HCT116 (cell line): ENCODE measurements around the gene NCKAP5. TPM values are rescaled to one million over a fixed set of nuclear protein-coding genes. Genes with fewer than 3 reads are reported as not detected.

Source experiments
- ATAC-seq: fragments of 200-7000 bp; cut with Tn5 transposase; 2 replicates; pipeline ENCODE4 v1.9.1; 2020; ENCODE audit warnings: mild to moderate bottlenecking, moderate library complexity
- BruUV-seq: library from RNA; stranded (reverse); fragments of 400-500 nt; replicated peaks from 2 replicates; lab custom pipeline; 2021; lab: Mats Ljungman, UMichigan
- CTCF ChIA-PET: fragments of 300-600 bp; sonication (Branson Sonifier 250); formaldehyde crosslinking; loops from one replicate; lab custom pipeline; 2021; ENCODE audit warnings: antibody characterized with exemption; lab: Charles Lee
- POLR2A ChIA-PET: fragments of 300-600, 350-600 bp; sonication (Branson Sonifier 250); formaldehyde crosslinking; loops from one replicate; lab custom pipeline; 2021; ENCODE audit warnings: antibody characterized with exemption; lab: Charles Lee
- RAD21 ChIA-PET, 2 experiments: fragments of 300-600 bp; sonication (Branson Sonifier 250); formaldehyde crosslinking; loops; one replicate each; lab custom pipeline; 2023; ENCODE audit warnings: low total read pairs in 2 of 2; ENCODE audit not compliant: uncharacterized antibody in 2 of 2, unreplicated experiment in 2 of 2, low non-redundant PET in 1 of 2; lab: Charles Lee
- DNase-seq: peaks from one replicate; pipeline ENCODE4 v3.0.0-alpha.2; 2010; ENCODE audit warnings: low read depth, low spot score
- H2AFZ ChIP-seq: fragments of 200-600 bp; shearing (Covaris generic), sonication (generic); 2 replicates; pipeline ENCODE4 v1.6.1; 2017; ENCODE audit warnings: low read depth, mixed run types, mixed read lengths, antibody characterized with exemption, low read length; ENCODE audit not compliant: poor library complexity, severe bottlenecking
- H3K27ac ChIP-seq: 2 replicates; pipeline ENCODE4 v1.5.1; 2012; ENCODE audit warnings: low read depth, low read length
- H3K27me3 ChIP-seq: fragments of 200-600 bp; sonication (generic); 2 replicates; pipeline ENCODE4 v1.6.1; 2016; ENCODE audit warnings: mixed run types, low read length, mixed read lengths; ENCODE audit not compliant: insufficient read depth
- H3K36me3 ChIP-seq, 2 experiments: fragments of 200-500 bp in 1 of 2; fragments of 200-600 bp in 1 of 2; sonication (Bioruptor generic) in 1 of 2; sonication (generic) in 1 of 2; 2 replicates each; pipeline versions ENCODE4 v1.5.1 to v1.6.1; 2014 to 2016; ENCODE audit warnings: low read length in 2 of 2, inconsistent platforms in 1 of 2, mixed read lengths in 1 of 2, mixed run types in 1 of 2; ENCODE audit not compliant: insufficient read depth in 2 of 2, control insufficient read depth in 1 of 2
- H3K4me1 ChIP-seq, 2 experiments: fragments of 200-600 bp in 1 of 2; sonication (generic) in 1 of 2; 2 replicates each; pipeline versions ENCODE4 v1.5.1 to v1.6.1; 2012 to 2017; ENCODE audit warnings: low read length in 2 of 2, inconsistent platforms in 1 of 2, mild to moderate bottlenecking in 1 of 2, mixed read lengths in 1 of 2, mixed run types in 1 of 2, moderate library complexity in 1 of 2; ENCODE audit not compliant: insufficient read depth in 2 of 2, control insufficient read depth in 1 of 2
- H3K4me2 ChIP-seq: fragments of 200-600 bp; sonication (generic); 2 replicates; pipeline ENCODE4 v1.6.1; 2017; ENCODE audit warnings: mixed run types, low read length, mixed read lengths
- H3K4me3 ChIP-seq, 2 experiments: fragments of 200-600 bp in 1 of 2; sonication (generic) in 1 of 2; replicated peaks in 1 of 2; 2 replicates each; pipeline ENCODE4 v1.5.1; 2011 to 2016; ENCODE audit warnings: low read length in 2 of 2, control low read depth in 1 of 2, low read depth in 1 of 2, mild to moderate bottlenecking in 1 of 2, mixed read lengths in 1 of 2, mixed run types in 1 of 2
- H3K79me2 ChIP-seq: fragments of 200-600 bp; sonication (generic); 2 replicates; pipeline ENCODE4 v1.6.1; 2017; ENCODE audit warnings: mild to moderate bottlenecking, mixed run types, low read length, moderate library complexity, mixed read lengths; ENCODE audit not compliant: insufficient read depth
- H3K9ac ChIP-seq: fragments of 200-600 bp; sonication (generic); 2 replicates; pipeline ENCODE4 v1.6.1; 2016; ENCODE audit warnings: low read length, mixed read lengths
- H3K9me2 ChIP-seq: fragments of 200-600 bp; sonication (generic), shearing (Covaris generic); 2 replicates; pipeline ENCODE4 v1.6.1; 2017; ENCODE audit warnings: mixed run types, mild to moderate bottlenecking, moderate library complexity; ENCODE audit not compliant: insufficient read depth
- H3K9me3 ChIP-seq, 2 experiments: fragments of 200-500 bp in 1 of 2; fragments of 200-600 bp in 1 of 2; sonication (Bioruptor generic) in 1 of 2; sonication (generic) in 1 of 2; 2 replicates each; pipeline ENCODE4 v1.6.1; 2014 to 2017; ENCODE audit warnings: low read length in 2 of 2, mixed read lengths in 2 of 2, inconsistent platforms in 1 of 2, low read depth in 1 of 2, mild to moderate bottlenecking in 1 of 2, mixed run types in 1 of 2, moderate library complexity in 1 of 2; ENCODE audit not compliant: control insufficient read depth in 1 of 2, insufficient read depth in 1 of 2
- H4K20me1 ChIP-seq: fragments of 200-600 bp; sonication (generic), shearing (Covaris generic); 2 replicates; pipeline ENCODE4 v1.6.1; 2017; ENCODE audit warnings: mixed run types, mild to moderate bottlenecking, moderate library complexity; ENCODE audit not compliant: insufficient read depth
- ATF3 ChIP-seq: IDR thresholded peaks from 2 replicates; pipeline ENCODE4 v1.6.1; 2012
- CEBPB ChIP-seq: IDR thresholded peaks from 2 replicates; pipeline ENCODE4 v1.6.1; 2012; ENCODE audit warnings: low read depth
- CTCF ChIP-seq, 3 experiments: fragments of 200-600 bp in 1 of 3; sonication (generic) in 1 of 3; IDR thresholded peaks in 2 of 3; conservative IDR thresholded peaks in 1 of 3; 2 replicates each; pipeline ENCODE4 v1.5.1; 2012 to 2017; ENCODE audit warnings: low read depth in 2 of 3, low read length in 2 of 3, antibody characterized with exemption in 1 of 3, borderline replicate concordance in 1 of 3, control low read depth in 1 of 3, mild to moderate bottlenecking in 1 of 3, mixed read lengths in 1 of 3, mixed run types in 1 of 3, moderate library complexity in 1 of 3; ENCODE audit not compliant: insufficient read depth in 1 of 3
- RAD21 ChIP-seq: IDR thresholded peaks from 2 replicates; pipeline ENCODE4 v1.6.1; 2012; ENCODE audit warnings: low read depth, mild to moderate bottlenecking
- SIN3A ChIP-seq: IDR thresholded peaks from 2 replicates; pipeline ENCODE4 v1.6.1; 2012; ENCODE audit warnings: low read depth
- TCF7L2 ChIP-seq: IDR thresholded peaks from 2 replicates; pipeline ENCODE4 v1.7.0; 2011; ENCODE audit warnings: borderline replicate concordance, inconsistent platforms; ENCODE audit not compliant: insufficient read depth, insufficient read length; ENCODE audit errors: extremely low read depth
- ZBTB33 ChIP-seq: IDR thresholded peaks from 2 replicates; pipeline ENCODE4 v1.6.1; 2011; ENCODE audit warnings: mild to moderate bottlenecking, low read length, moderate library complexity; ENCODE audit not compliant: insufficient replicate concordance; ENCODE audit errors: extremely low read depth
- intact Hi-C: fragments of 100-400 bp; cut with micrococcal nuclease; formaldehyde crosslinking; loops from 2 replicates; pipeline ENCODE4 v1.10.0; 2022
- total RNA-seq: library from RNA; stranded (reverse); gene quantifications from one replicate; pipeline ENCODE4 v1.2.1, GENCODE V29; 2021; ENCODE audit not compliant: unreplicated experiment

NCKAP5 gene
- total RNA-seq, 1 experiment from 2014 or later: 0.30 TPM

GRCh38 chr2:132886574-132886973, 681.7 kb downstream of the NCKAP5 start:
- H3K9me3 ChIP-seq: no peaks in the 10 kb centered on the region
- no peak for ATAC-seq
- intact Hi-C loops: no loop called here
- TF ChIP-seq TCF7L2 (no peak), ATF3 (no peak), CEBPB (no peak), ZBTB33 (no peak), RAD21 (no peak), SIN3A (no peak), CTCF (IDR thresholded peaks at IDR 0.05 in 2 of 3, conservative IDR thresholded peaks at IDR 0.05 in 1 of 3; ENCODE audit: borderline replicate concordance in 1 of 3, insufficient read depth in 1 of 3, low read depth in 2 of 3, low read length in 2 of 3) (no peak)
- no peak for DNase-seq
- RAD21 ChIA-PET: no interaction called here
- H3K27ac ChIP-seq: no peak overlapping the region
- H3K9ac ChIP-seq: no peak overlapping the region
- POLR2A ChIA-PET: no interaction called here
- CTCF ChIA-PET: no interaction called here
- BruUV-seq: no TSS peak
- H3K9me2 ChIP-seq: no peaks in the 10 kb centered on the region
- H3K27me3 ChIP-seq: peaks cover 22% of the 10 kb centered on the region; the same call in 1 of the 2 replicates
- no peaks in the 10 kb centered on the region for H4K20me1 ChIP-seq
- H2AFZ ChIP-seq: no peak overlapping the region
- H3K36me3 ChIP-seq: no peaks in the 10 kb centered on the region
- no peaks in the 10 kb centered on the region for H3K79me2 ChIP-seq
- no peak overlapping the region for H3K4me3 ChIP-seq
- no peaks in the 10 kb centered on the region for H3K4me1 ChIP-seq
- H3K4me2 ChIP-seq: no peak overlapping the region
